Endothelial cell of umbilical vein (primary cell): ENCODE measurements around the gene PSD2. TPM values are rescaled to one million over a fixed set of nuclear protein-coding genes. Genes with fewer than 3 reads are reported as not detected.

Experiments
- BruUV-seq: library from RNA; stranded (reverse); fragments of 400-500 nt; replicated peaks from 2 replicates; lab custom pipeline; 2021; lab: Mats Ljungman, UMichigan
- CTCF ChIA-PET: fragments of 300-600, 350-600 bp; sonication (Branson Sonifier 250); formaldehyde crosslinking; loops from one replicate; lab custom pipeline; 2021; ENCODE audit warnings: antibody characterized with exemption, inconsistent platforms; lab: Charles Lee
- POLR2A ChIA-PET: fragments of 300-600, 350-600 bp; sonication (Branson Sonifier 250); formaldehyde crosslinking; loops from one replicate; lab custom pipeline; 2021; ENCODE audit warnings: antibody characterized with exemption, inconsistent platforms; lab: Charles Lee
- DNase-seq: peaks from one replicate; pipeline ENCODE4 v3.0.0-alpha.2; 2011; ENCODE audit warnings: low read depth, low spot score
- FAIRE-seq: peaks from 2 replicates; lab custom pipeline; 2011; peaks lifted over from hg19 to GRCh38; lab: Jason Lieb, UNC
- H2AFZ ChIP-seq: 2 replicates; pipeline ENCODE4 v1.6.0; 2012; ENCODE audit warnings: low read depth, low read length, control low read depth, inconsistent platforms
- H3K27ac ChIP-seq: 2 replicates; pipeline ENCODE4 v1.5.1; 2011; ENCODE audit warnings: low read depth, mild to moderate bottlenecking, control low read depth, low read length, moderate library complexity; ENCODE audit not compliant: insufficient read depth
- H3K27me3 ChIP-seq, 2 experiments: 2 replicates each; pipeline versions ENCODE4 v1.6.0 to v1.6.1; 2011; ENCODE audit warnings: low read length in 2 of 2, mixed read lengths in 1 of 2; ENCODE audit not compliant: control insufficient read depth in 2 of 2, insufficient read depth in 2 of 2
- H3K36me3 ChIP-seq, 2 experiments: 2 replicates in 1 of 2; 3 replicates in 1 of 2; pipeline ENCODE4 v1.5.1; 2011; ENCODE audit warnings: low read length in 2 of 2, mild to moderate bottlenecking in 1 of 2, moderate library complexity in 1 of 2; ENCODE audit not compliant: control insufficient read depth in 2 of 2, insufficient read depth in 2 of 2; ENCODE audit errors: extremely low read depth in 1 of 2
- H3K4me1 ChIP-seq: 3 replicates; pipeline ENCODE4 v1.5.1; 2011; ENCODE audit warnings: mild to moderate bottlenecking, low read length; ENCODE audit not compliant: control insufficient read depth, insufficient read depth; ENCODE audit errors: extremely low read depth
- H3K4me2 ChIP-seq: 2 replicates; pipeline ENCODE4 v1.6.1; 2011; ENCODE audit warnings: low read length, control low read depth, mixed read lengths; ENCODE audit not compliant: insufficient read depth
- H3K4me3 ChIP-seq, 3 experiments: fragments of 200-600 bp in 1 of 3; sonication (generic), shearing (Covaris generic) in 1 of 3; replicated peaks in 1 of 3; 2 replicates each; pipeline ENCODE4 v1.5.1; 2011 to 2016; ENCODE audit warnings: control low read depth in 3 of 3, low read length in 3 of 3, mild to moderate bottlenecking in 2 of 3, inconsistent platforms in 1 of 3, low read depth in 1 of 3, moderate library complexity in 1 of 3; ENCODE audit not compliant: insufficient read depth in 1 of 3
- H3K79me2 ChIP-seq: 2 replicates; pipeline ENCODE4 v1.6.0; 2012; ENCODE audit warnings: low read length, inconsistent platforms; ENCODE audit not compliant: control insufficient read depth, insufficient read depth
- H3K9ac ChIP-seq: replicated peaks from 2 replicates; pipeline ENCODE3; 2011; ENCODE audit warnings: low read length, control low read depth; ENCODE audit not compliant: insufficient read depth; ENCODE audit errors: extremely low read depth
- H3K9me1 ChIP-seq: replicated peaks from 3 replicates; pipeline ENCODE4 v1.6.0; 2011; ENCODE audit warnings: mild to moderate bottlenecking, low read length; ENCODE audit not compliant: control insufficient read depth, insufficient read depth; ENCODE audit errors: extremely low read depth
- H3K9me3 ChIP-seq: replicated peaks from 2 replicates; pipeline ENCODE4 v1.5.1; 2012; ENCODE audit warnings: low read length, inconsistent platforms; ENCODE audit not compliant: control insufficient read depth, insufficient read depth
- H4K20me1 ChIP-seq: replicated peaks from 2 replicates; pipeline ENCODE3; 2011; ENCODE audit warnings: mild to moderate bottlenecking, low read length; ENCODE audit not compliant: control insufficient read depth, insufficient read depth; ENCODE audit errors: extremely low read depth
- CTCF ChIP-seq, 2 donors: IDR thresholded peaks; 1 replicate in 1 of 2; 2 replicates in 1 of 2; pipeline ENCODE4 v1.5.1; 2011; ENCODE audit warnings: low read length in 2 of 2, mild to moderate bottlenecking in 2 of 2, moderate library complexity in 2 of 2, control low read depth in 1 of 2, inconsistent platforms in 1 of 2, low read depth in 1 of 2; ENCODE audit not compliant: insufficient read depth in 1 of 2; ENCODE audit errors: extremely low read depth in 1 of 2
- EZH2 ChIP-seq: IDR thresholded peaks from 2 replicates; pipeline ENCODE4 v1.6.1; 2012; ENCODE audit warnings: borderline replicate concordance, low read depth, mild to moderate bottlenecking, moderate library complexity, low read length, inconsistent platforms; ENCODE audit not compliant: severe bottlenecking
- FOS ChIP-seq: IDR thresholded peaks from 2 replicates; pipeline ENCODE4 v1.6.1; 2011; ENCODE audit warnings: mild to moderate bottlenecking, low read length, moderate library complexity, borderline replicate concordance; ENCODE audit not compliant: insufficient read depth
- GATA2 ChIP-seq: IDR thresholded peaks from 2 replicates; pipeline ENCODE4 v1.7.0; 2011; ENCODE audit warnings: low read depth, mild to moderate bottlenecking, moderate library complexity, mixed read lengths, low read length; ENCODE audit not compliant: insufficient read length, insufficient read depth
- JUN ChIP-seq: IDR thresholded peaks from 2 replicates; pipeline ENCODE4 v1.6.1; 2011; ENCODE audit warnings: borderline replicate concordance, low read depth; ENCODE audit not compliant: insufficient read length, insufficient read depth
- MYC ChIP-seq: IDR thresholded peaks from one replicate; pipeline ENCODE4 v1.6.1; 2011; ENCODE audit warnings: mild to moderate bottlenecking, low read depth, low read length
- POLR2A ChIP-seq: IDR thresholded peaks from 2 replicates; pipeline ENCODE4 v1.6.1; 2012; ENCODE audit warnings: low read depth, mild to moderate bottlenecking, control low read depth, low read length
- POLR2AphosphoS5 ChIP-seq: IDR thresholded peaks from 2 replicates; pipeline ENCODE4 v1.6.1; 2012; ENCODE audit warnings: low read depth, mild to moderate bottlenecking, control low read depth, low read length, moderate library complexity; ENCODE audit not compliant: insufficient read depth
- dilution Hi-C: fragments of 300-500 bp; cut with MboI; formaldehyde crosslinking; loops from one replicate; pipeline ENCODE4 v1.15.0; 2019; ENCODE audit warnings: low sequenced_read_pairs; ENCODE audit not compliant: extremely low pct_ligation_motif_present
- intact Hi-C: fragments of 100-400 bp; cut with micrococcal nuclease; formaldehyde crosslinking; loops from one replicate; pipeline ENCODE4 v1.10.0; 2022
- polyA plus RNA-seq, 4 experiments: library from polyadenylated mRNA; depleted of rRNA in 3 of 4; stranded (reverse) in 3 of 4; unstranded in 1 of 4; fragments of >200 nt; gene quantifications; 2 replicates each; pipeline versions ENCODE4 v1.2.1 to v1.2.3, GENCODE V29; 2011 to 2012; ENCODE audit warnings: missing spikeins in 1 of 4
- total RNA-seq: library from RNA; stranded (reverse); gene quantifications from 2 replicates; pipeline ENCODE4 v1.2.3, GENCODE V29; 2021
- TF ChIP-seq, protein P1 (sequence below): IDR thresholded peaks from 2 replicates; pipeline ENCODE4 v1.6.1; 2011; ENCODE audit not compliant: insufficient read depth, insufficient read length

PSD2 gene
- total and polyA plus RNA-seq, 2 donors (not counting 3 experiments of a cell fraction or from before 2014, with no cell fraction given) = not detected

DNA sequence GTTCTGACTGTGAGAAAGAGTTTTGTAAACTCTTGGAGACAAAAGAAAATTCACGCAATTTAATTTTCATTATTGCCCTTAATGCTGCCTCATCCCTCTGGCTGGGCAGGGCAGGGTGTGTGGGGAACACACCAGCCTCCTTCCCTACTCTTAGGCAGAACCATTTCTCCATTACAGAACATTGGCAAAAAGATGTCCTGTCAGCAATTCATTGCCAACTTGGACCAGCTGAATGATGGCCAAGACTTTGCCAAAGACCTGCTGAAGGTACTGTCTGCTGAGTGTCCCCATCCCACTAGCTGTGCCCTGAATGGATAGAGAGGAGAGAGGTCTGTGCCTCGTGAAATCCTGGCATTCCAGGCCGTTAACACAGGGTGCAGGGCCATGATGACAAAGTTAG lies 37.9 kb downstream of the PSD2 start:
- TF ChIP-seq MYC (no peak), FOS (no peak), EZH2 (no peak), JUN (no peak)
- Histone ChIP-seq H3K9me1 (no peaks in the 10 kb centered on the region), H3K27me3 (peaks cover 8 to 18% of the 10 kb centered on the region in 2 experiments), H3K79me2 (no peaks in the 10 kb centered on the region), H3K27ac (no peak overlapping the region), H3K4me1 (no peaks in the 10 kb centered on the region), H4K20me1 (no peaks in the 10 kb centered on the region), H3K4me2 (no peak overlapping the region), H3K36me3 (no peaks in the 10 kb centered on the region), H2AFZ (no peak overlapping the region), H3K9me3 (no peaks in the 10 kb centered on the region), H3K9ac (no peak overlapping the region), H3K4me3 (no peak overlapping the region)
- no peak for DNase-seq
- CTCF ChIA-PET = interaction anchor here (1.1 kb wide), 1 partner anchor 68 kb away, joined by 3 read pairs; no protein-coding TSS in a partner anchor
- no peak for FAIRE-seq
- BruUV-seq = no TSS peak
- dilution Hi-C loops (no loop called here), intact Hi-C loops (no loop called here)
- POLR2A ChIA-PET = no interaction called here

GRCh38 chr5:139835656-139836055 lies 40.0 kb downstream of the PSD2 start:
- TF ChIP-seq, protein P1, sequence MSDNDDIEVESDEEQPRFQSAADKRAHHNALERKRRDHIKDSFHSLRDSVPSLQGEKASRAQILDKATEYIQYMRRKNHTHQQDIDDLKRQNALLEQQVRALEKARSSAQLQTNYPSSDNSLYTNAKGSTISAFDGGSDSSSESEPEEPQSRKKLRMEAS = no peak
- TF ChIP-seq POLR2AphosphoS5 = no peak
- no peak for TF ChIP-seq CTCF (IDR thresholded peaks at IDR 0.05; ENCODE audit: extremely low read depth in 1 of 2, insufficient read depth in 1 of 2, low read depth in 1 of 2, low read length in 2 of 2)
- no peak for TF ChIP-seq GATA2
- TF ChIP-seq EZH2 = no peak
- TF ChIP-seq JUN = no peak
- no peak for TF ChIP-seq FOS
- no peak for TF ChIP-seq POLR2A
- TF ChIP-seq MYC = no peak
- H4K20me1 ChIP-seq = no peaks in the 10 kb centered on the region
- no peaks in the 10 kb centered on the region for H3K9me1 ChIP-seq
- ChIA-PET CTCF (no interaction called here), POLR2A (no interaction called here)
- no peak overlapping the region for H3K27ac ChIP-seq
- no peaks in the 10 kb centered on the region for H3K36me3 ChIP-seq
- intact Hi-C loops = no loop called here
- H3K9ac ChIP-seq = no peak overlapping the region
- BruUV-seq = no TSS peak
- no peak overlapping the region for H2AFZ ChIP-seq
- no peak overlapping the region for H3K4me2 ChIP-seq
- H3K9me3 ChIP-seq = no peaks in the 10 kb centered on the region
- FAIRE-seq (no peak), DNase-seq (no peak)
- no peaks in the 10 kb centered on the region for H3K79me2 ChIP-seq
- H3K4me3 ChIP-seq = no peak overlapping the region
- peaks cover 8 to 18% of the 10 kb centered on the region in 2 experiments for H3K27me3 ChIP-seq
- no peaks in the 10 kb centered on the region for H3K4me1 ChIP-seq
- dilution Hi-C loops = no loop called here
